Transverse colon (tissue), 4 donors: ENCODE results near the gene PDE1C.

Experiments used
- CTCF ChIP-seq, 5 experiments: fragments of 200-600 bp in 3 of 5; fragments of 450-650 bp in 2 of 5; sonication (generic) in 3 of 5; IDR thresholded peaks; 1 replicate in 2 of 5; 2 replicates in 3 of 5; pipeline ENCODE4 v1.5.1; 2016 to 2017; ENCODE audit warnings: antibody characterized with exemption in 5 of 5, inconsistent platforms in 3 of 5, mild to moderate bottlenecking in 2 of 5, moderate library complexity in 1 of 5
- POLR2AphosphoS5 ChIP-seq, 3 donors: sonication (generic); formaldehyde crosslinking; IDR thresholded peaks; one replicate each; pipeline ENCODE4 v1.6.1; 2016; ENCODE audit warnings: antibody characterized with exemption in 3 of 3

- TF ChIP-seq POLR2AphosphoS5 (IDR thresholded peaks at IDR 0.05), result no peak
- TF ChIP-seq CTCF (IDR thresholded peaks at IDR 0.05), result no peak
These were observed 305.7 kb downstream of the PDE1C start for GRCh38 chr7:31764462-31764861.
